ENCODE data around the gene RNU6-1. TPM values are rescaled to one million over a fixed set of nuclear protein-coding genes. Genes with fewer than 3 reads are reported as not detected.

RNU6-1 gene
- total and polyA plus RNA-seq, 5 donors, result not detected

DNA sequence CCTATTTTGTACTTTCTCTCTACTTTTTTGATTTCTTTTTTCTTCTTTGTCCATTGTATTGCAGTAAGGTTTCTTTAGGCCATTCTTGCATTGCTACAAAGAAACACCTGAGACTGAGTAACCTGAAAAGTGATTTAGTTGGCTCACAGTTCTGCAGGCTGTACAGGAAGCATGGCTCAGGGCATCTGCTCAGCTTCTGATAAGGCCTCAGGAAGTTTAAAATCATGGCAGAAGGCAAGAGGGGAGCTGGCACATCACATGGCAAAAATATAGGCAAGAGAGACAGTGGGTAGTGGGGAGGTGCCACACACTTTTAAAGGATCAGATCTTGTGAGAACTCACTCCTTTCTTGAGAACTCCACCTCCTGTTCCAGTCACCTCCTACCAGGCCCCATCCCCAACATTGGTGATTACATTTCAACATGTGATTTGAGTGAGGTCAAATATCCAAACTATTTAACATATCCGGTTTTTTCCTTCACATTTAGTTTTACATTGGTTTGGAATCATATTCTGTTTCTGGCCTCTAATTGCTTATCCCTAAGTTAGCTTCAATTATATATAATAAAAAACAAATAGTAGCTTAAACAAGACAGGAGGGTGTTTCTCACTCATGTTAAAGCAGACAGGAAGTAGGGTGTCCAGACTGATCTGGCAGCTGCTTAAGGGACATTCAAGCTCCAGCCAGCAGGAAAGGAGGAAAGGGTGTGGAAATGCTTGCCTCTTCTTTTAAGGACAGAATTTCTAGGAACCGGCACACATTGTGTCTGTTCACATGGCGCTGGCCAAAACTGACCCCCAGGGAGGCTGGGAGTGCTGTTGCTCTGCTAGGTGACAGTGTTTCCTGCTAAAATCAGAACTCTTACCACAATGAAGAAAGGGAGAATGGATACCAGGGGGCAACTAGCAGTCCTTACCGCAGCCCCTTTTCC is 43.4 kb downstream of the RNU6-1 start:
- no peak overlapping the region for H3K4me3 ChIP-seq (ENCODE audit: low read length)
- ATAC-seq, result peak; percentile 33 to 89
- H3K27me3 ChIP-seq (ENCODE audit: control insufficient read depth, insufficient read depth), result no peaks in the 10 kb centered on the region
- peak in 1 of 3 donors; percentile 43 for DNase-seq
- no peaks in the 10 kb centered on the region for H3K9me3 ChIP-seq (ENCODE audit: control insufficient read depth, low read length)
- intact Hi-C loops (cut with DNase I), result no loop called here
- 56% methylated on average over 4 of the region's 4 CpGs for WGBS
- H3K4me1 ChIP-seq (ENCODE audit: control insufficient read depth, insufficient read depth, low read length), result no peaks in the 10 kb centered on the region
- peak overlapping the region; percentile 52 for H3K27ac ChIP-seq (ENCODE audit: low read length)

- Histone ChIP-seq H3K27me3 (ENCODE audit: control insufficient read depth, insufficient read depth) (no peaks in the 10 kb centered on the region), H3K4me1 (ENCODE audit: control insufficient read depth, insufficient read depth, low read length) (no peaks in the 10 kb centered on the region), H3K9me3 (ENCODE audit: control insufficient read depth, low read length) (no peaks in the 10 kb centered on the region), H3K27ac (ENCODE audit: low read length) (no peak overlapping the region), H3K4me3 (ENCODE audit: low read length) (no peak overlapping the region)
- DNase-seq (no peak), ATAC-seq (no peak)
- 58% methylated on average over 4 of the region's 4 CpGs for WGBS
- intact Hi-C loops (cut with DNase I), result no loop called here
These were observed 44.8 kb downstream of the RNU6-1 start for GRCh38 chr15:67794832-67795574.

GRCh38 chr15:67792250-67792942 is 47.4 kb downstream of the RNU6-1 start:
- no peak overlapping the region for H3K4me3 ChIP-seq (ENCODE audit: low read length)

GRCh38 chr15:67790610-67791319 is 49.1 kb downstream of the RNU6-1 start:
- WGBS, result 97% methylated on average over 3 of the region's 3 CpGs
- Histone ChIP-seq H3K27ac (ENCODE audit: low read length) (no peak overlapping the region), H3K4me3 (ENCODE audit: low read length) (no peak overlapping the region), H3K9me3 (ENCODE audit: control insufficient read depth, low read length) (no peaks in the 10 kb centered on the region), H3K27me3 (ENCODE audit: control insufficient read depth, insufficient read depth) (no peaks in the 10 kb centered on the region), H3K4me1 (ENCODE audit: control insufficient read depth, insufficient read depth, low read length) (no peaks in the 10 kb centered on the region)
- DNase-seq (no peak), ATAC-seq (no peak)
- intact Hi-C loops (cut with DNase I), result no loop called here

More at GRCh38 chr15:67792250-67792942, 47.4 kb downstream of the RNU6-1 start:
- Histone ChIP-seq H3K9me3 (ENCODE audit: control insufficient read depth, low read length) (no peaks in the 10 kb centered on the region), H3K4me1 (ENCODE audit: control insufficient read depth, insufficient read depth, low read length) (no peaks in the 10 kb centered on the region), H3K27ac (ENCODE audit: low read length) (no peak overlapping the region), H3K27me3 (ENCODE audit: control insufficient read depth, insufficient read depth) (no peaks in the 10 kb centered on the region)
- DNase-seq (no peak), ATAC-seq (no peak)
- WGBS, result 86% methylated on average over 8 of the region's 8 CpGs
- intact Hi-C loops (cut with DNase I), result no loop called here

Other genes starting within 250 kb of the RNU6-1 start
- under 1 TPM; 0.17 to 0.28 (median 0.20) TPM for gene SKOR1, start 14.5 kb downstream of the RNU6-1 start, total RNA-seq
- gene SKOR1, start 14.5 kb downstream of the RNU6-1 start, polyA plus RNA-seq, result 0.11 TPM
- 10 to 100 TPM; 34.1 to 38.2 (median 35.9) TPM for gene PIAS1, start 214.3 kb upstream of the RNU6-1 start, total RNA-seq
- gene PIAS1, start 214.3 kb upstream of the RNU6-1 start, polyA plus RNA-seq, result 8.7 TPM

Data from right cardiac atrium (tissue), 5 donors.